H1 (cell line): ENCODE data around the gene FBXO8. TPM values are rescaled to one million over a fixed set of nuclear protein-coding genes. Genes with fewer than 3 reads are reported as not detected.
A peak's percentile ranks its signal among the peaks of the same experiment; 100 is the strongest.

Source experiments
- CTCF ChIA-PET: fragments of 300-600 bp; sonication (Branson Sonifier 250); formaldehyde crosslinking; loops from one replicate; lab custom pipeline; 2021; ENCODE audit not compliant: partially characterized antibody; lab: Charles Lee
- POLR2A ChIA-PET: fragments of 300-600 bp; sonication (Branson Sonifier 250); formaldehyde crosslinking; loops from one replicate; lab custom pipeline; 2021; ENCODE audit warnings: inconsistent platforms; ENCODE audit not compliant: partially characterized antibody; lab: Charles Lee
- DNase-seq, 2 experiments: peaks; one replicate each; pipeline versions ENCODE4 v3.0.0 to v3.0.0-alpha.2; 2010 to 2022; ENCODE audit warnings: low spot score in 2 of 2, low read depth in 1 of 2, mixed read lengths in 1 of 2
- FAIRE-seq: peaks from 2 replicates; lab custom pipeline; 2011; peaks lifted over from hg19 to GRCh38; lab: Jason Lieb, UNC
- H2AFZ ChIP-seq: 2 replicates; pipeline ENCODE4 v1.8.1; 2012; ENCODE audit warnings: low read length, inconsistent platforms
- H2AK5ac ChIP-seq: 2 replicates; pipeline ENCODE4 v1.6.1; 2013; ENCODE audit warnings: low read depth, low read length
- H2BK120ac ChIP-seq: replicated peaks from 2 replicates; pipeline ENCODE3; 2013; ENCODE audit warnings: low read depth, low read length, inconsistent platforms
- H2BK12ac ChIP-seq: 2 replicates; pipeline ENCODE4 v1.6.1; 2013; ENCODE audit warnings: low read depth, low read length
- H2BK15ac ChIP-seq: 2 replicates; pipeline ENCODE4 v1.6.1; 2013; ENCODE audit warnings: low read length
- H2BK20ac ChIP-seq: 2 replicates; pipeline ENCODE4 v1.6.1; 2013; ENCODE audit warnings: low read length
- H2BK5ac ChIP-seq: 2 replicates; pipeline ENCODE4 v1.6.1; 2013; ENCODE audit warnings: low read depth, low read length
- H3K14ac ChIP-seq: 2 replicates; pipeline ENCODE4 v1.6.1; 2013; ENCODE audit warnings: inconsistent platforms; ENCODE audit not compliant: insufficient read length
- H3K18ac ChIP-seq: 2 replicates; pipeline ENCODE4 v1.6.1; 2013; ENCODE audit warnings: low read length; ENCODE audit errors: extremely low read depth
- H3K23ac ChIP-seq: 2 replicates; pipeline ENCODE4 v1.6.1; 2013; ENCODE audit warnings: inconsistent platforms; ENCODE audit not compliant: insufficient read length
- H3K23me2 ChIP-seq: 2 replicates; pipeline ENCODE4 v1.6.1; 2013; ENCODE audit warnings: low read depth, low read length
- H3K27ac ChIP-seq: 2 replicates; pipeline ENCODE4 v1.6.1; 2011; ENCODE audit warnings: low read depth, low read length, inconsistent platforms
- H3K27me3 ChIP-seq, 4 experiments: replicated peaks in 1 of 4; 1 replicate in 1 of 4; 2 replicates in 3 of 4; pipeline versions ENCODE4 v1.6.1 to v1.8.1; 2011 to 2013; ENCODE audit warnings: low read length in 3 of 4, mild to moderate bottlenecking in 3 of 4, inconsistent platforms in 2 of 4, mixed read lengths in 2 of 4, moderate library complexity in 1 of 4; ENCODE audit not compliant: control insufficient read depth in 3 of 4, insufficient read depth in 3 of 4; ENCODE audit errors: extremely low read depth in 1 of 4
- H3K36me3 ChIP-seq, 4 experiments: 2 replicates each; pipeline versions ENCODE4 v1.6.1 to v1.8.1; 2011 to 2013; ENCODE audit warnings: mild to moderate bottlenecking in 4 of 4, low read length in 3 of 4, moderate library complexity in 2 of 4, control low read depth in 1 of 4, inconsistent platforms in 1 of 4; ENCODE audit not compliant: insufficient read depth in 4 of 4, control insufficient read depth in 2 of 4
- H3K4ac ChIP-seq: replicated peaks from 2 replicates; pipeline ENCODE3; 2013; ENCODE audit warnings: low read length, low read depth, mixed read lengths, inconsistent platforms; ENCODE audit not compliant: insufficient read length
- H3K4me1 ChIP-seq, 4 experiments: replicated peaks in 1 of 4; 1 replicate in 1 of 4; 2 replicates in 3 of 4; pipeline versions ENCODE4 v1.6.1 to v1.8.1; 2011 to 2013; ENCODE audit warnings: low read length in 3 of 4, inconsistent platforms in 2 of 4, mixed read lengths in 1 of 4; ENCODE audit not compliant: insufficient read depth in 4 of 4, control insufficient read depth in 3 of 4
- H3K4me2 ChIP-seq, 2 experiments: 2 replicates each; pipeline versions ENCODE4 v1.6.1 to v1.8.1; 2011 to 2013; ENCODE audit warnings: low read depth in 2 of 2, low read length in 2 of 2, control low read depth in 1 of 2, inconsistent platforms in 1 of 2, mild to moderate bottlenecking in 1 of 2; ENCODE audit not compliant: insufficient read depth in 1 of 2
- H3K4me3 ChIP-seq, 4 experiments: fragments of 200-600, 300-600 bp in 1 of 4; sonication (generic), shearing (Covaris generic), sonication (Bioruptor Twin) in 1 of 4; 2 replicates each; pipeline versions ENCODE4 v1.5.1 to v1.8.1; 2011 to 2016; ENCODE audit warnings: low read length in 4 of 4, low read depth in 3 of 4, control low read depth in 2 of 4, inconsistent platforms in 2 of 4, mild to moderate bottlenecking in 2 of 4, mixed read lengths in 1 of 4, moderate library complexity in 1 of 4; ENCODE audit not compliant: insufficient read depth in 2 of 4; ENCODE audit errors: extremely low read depth in 1 of 4
- H3K56ac ChIP-seq: replicated peaks from 2 replicates; pipeline ENCODE3; 2013; ENCODE audit warnings: low read depth, mild to moderate bottlenecking, mixed read lengths, low read length, inconsistent platforms; ENCODE audit not compliant: insufficient read length
- H3K79me1 ChIP-seq: 2 replicates; pipeline ENCODE4 v1.6.1; 2013; ENCODE audit warnings: low read depth, low read length, control low read depth
- H3K79me2 ChIP-seq, 2 experiments: 2 replicates each; pipeline versions ENCODE4 v1.6.1 to v1.8.1; 2012 to 2013; ENCODE audit warnings: low read length in 2 of 2, mild to moderate bottlenecking in 2 of 2, inconsistent platforms in 1 of 2; ENCODE audit not compliant: insufficient read depth in 2 of 2, control insufficient read depth in 1 of 2
- H3K9ac ChIP-seq, 4 experiments: replicated peaks in 1 of 4; 1 replicate in 1 of 4; 2 replicates in 3 of 4; pipeline versions ENCODE4 v1.6.1 to v1.8.1; 2011 to 2013; ENCODE audit warnings: low read depth in 3 of 4, low read length in 3 of 4, control low read depth in 2 of 4, mild to moderate bottlenecking in 2 of 4, moderate library complexity in 2 of 4, inconsistent platforms in 1 of 4; ENCODE audit errors: extremely low read depth in 1 of 4
- H3K9me3 ChIP-seq, 2 experiments: 2 replicates each; pipeline versions ENCODE4 v1.6.1 to v1.8.1; 2012 to 2013; ENCODE audit warnings: mild to moderate bottlenecking in 2 of 2, moderate library complexity in 2 of 2, control low read depth in 1 of 2, inconsistent platforms in 1 of 2, low read depth in 1 of 2, low read length in 1 of 2, mixed read lengths in 1 of 2; ENCODE audit not compliant: insufficient read depth in 2 of 2
- H4K20me1 ChIP-seq, 2 experiments: replicated peaks in 1 of 2; 2 replicates each; pipeline versions ENCODE3 to v1.8.1; 2011 to 2013; ENCODE audit warnings: inconsistent platforms in 2 of 2, low read length in 2 of 2, mild to moderate bottlenecking in 1 of 2; ENCODE audit not compliant: insufficient read depth in 2 of 2, control insufficient read depth in 1 of 2
- H4K5ac ChIP-seq: 2 replicates; pipeline ENCODE4 v1.6.1; 2013; ENCODE audit warnings: low read length, low read depth, mixed read lengths, inconsistent platforms; ENCODE audit not compliant: insufficient read length
- H4K8ac ChIP-seq: 2 replicates; pipeline ENCODE4 v1.8.0; 2013; ENCODE audit warnings: mild to moderate bottlenecking, moderate library complexity, low read length, inconsistent platforms; ENCODE audit not compliant: insufficient read depth; ENCODE audit errors: extremely low read depth
- H4K91ac ChIP-seq: replicated peaks from 2 replicates; pipeline ENCODE3; 2013; ENCODE audit warnings: low read length, mixed read lengths, inconsistent platforms; ENCODE audit not compliant: insufficient read length
- ASH2L ChIP-seq: fragments of 200-600, 300-600 bp; sonication (generic); IDR thresholded peaks from one replicate; pipeline ENCODE4 v1.7.1; 2017; ENCODE audit warnings: low read length
- CBX8 ChIP-seq: fragments of 300-800, 300-1000 bp; sonication (generic); IDR thresholded peaks from 2 replicates; pipeline ENCODE4 v1.7.1; 2016; ENCODE audit warnings: low read depth, low read length, borderline replicate concordance
- RNF2 ChIP-seq: fragments of 200-900, 300-1000 bp; sonication (generic); IDR thresholded peaks from 2 replicates; pipeline ENCODE4 v1.7.1; 2016; ENCODE audit warnings: borderline replicate concordance, low read depth, mild to moderate bottlenecking, antibody characterized with exemption, low read length; ENCODE audit not compliant: poor library complexity, severe bottlenecking; ENCODE audit errors: missing control alignments
- TEAD4 ChIP-seq: IDR thresholded peaks from 2 replicates; pipeline ENCODE4 v1.6.1; 2012; ENCODE audit warnings: low read depth, low read length, inconsistent platforms, mixed read lengths
- WGBS, 2 experiments: shearing (Covaris generic) in 1 of 2; methylation state at CpG; one replicate each; pipeline versions ENCODE4 v1.1.6 to v1.1.7; 2013 to 2015; ENCODE audit warnings: low lambda C conversion rate in 2 of 2, mixed read lengths in 2 of 2, inconsistent platforms in 1 of 2, low coverage in 1 of 2, missing lambda C conversion rate in 1 of 2; ENCODE audit not compliant: insufficient replicate concordance in 2 of 2, insufficient coverage in 1 of 2, insufficient read length in 1 of 2; ENCODE audit errors: extremely low coverage in 1 of 2, missing lambda C conversion rate in 1 of 2; 5-methylcytosine and 5-hydroxymethylcytosine counted together
- polyA plus RNA-seq, 7 experiments: library from polyadenylated mRNA; depleted of rRNA in 3 of 7; stranded (reverse) in 5 of 7; unstranded in 2 of 7; fragments of >200 nt in 5 of 7; fragments of 200-250 nt in 2 of 7; gene quantifications; 1 replicate in 5 of 7; 2 replicates in 1 of 7; 4 replicates in 1 of 7; pipeline versions ENCODE4 v1.2.1 to v1.2.3, GENCODE V29; 2011 to 2013; ENCODE audit warnings: missing spikeins in 2 of 7, mixed read lengths in 2 of 7
- total RNA-seq: library from RNA; stranded (reverse); fragmentation: NEBNext Ultra II Directional; extraction: Animal tissue kit (Norgen Biotek cat#: 25700); gene quantifications from 2 replicates; pipeline ENCODE4 v1.2.1, GENCODE V29; 2021

Gene FBXO8
- total and polyA plus RNA-seq, 2 of the 8 experiments (the other 6 are each of a cell fraction or from before 2014, with no cell fraction given) = 5.1 to 7.5 TPM

GRCh38 chr4:174216799-174217272, 66.6 kb downstream of the FBXO8 start:
- Histone ChIP-seq H3K23me2 (peaks cover 5% of the 10 kb centered on the region; the same call in 1 of the 2 replicates), H3K27me3 (peaks cover 60 to 84% (median 71%) of the 10 kb centered on the region in 4 experiments), H3K4me3 (peak overlapping the region in 1 of 4 experiments; percentile 55; a peak in 2 of 8 replicates), H4K91ac (no peak overlapping the region), H3K4ac (no peak overlapping the region), H2BK15ac (no peak overlapping the region), H3K4me1 (peaks cover 8 to 30% (median 23%) of the 10 kb centered on the region in 4 experiments), H2AK5ac (no peak overlapping the region), H4K20me1 (peaks cover 2 to 6% of the 10 kb centered on the region in 2 experiments)
- no peak for FAIRE-seq
- TF ChIP-seq CBX8 = no peak
- no peak for TF ChIP-seq TEAD4
- TF ChIP-seq RNF2 = peak; percentile 70
- TF ChIP-seq ASH2L = peak; percentile 7
- TF ChIP-seq, all 59 proteins: peak for 2
- Histone ChIP-seq H3K23ac (no peak overlapping the region), H2BK120ac (no peak overlapping the region), H2BK20ac (no peak overlapping the region), H3K79me2 (no peaks in the 10 kb centered on the region), H3K79me1 (no peaks in the 10 kb centered on the region), H3K27ac (no peak overlapping the region), H3K56ac (no peak overlapping the region), H4K8ac (no peak overlapping the region), H2BK12ac (no peak overlapping the region), H2AFZ (no peak overlapping the region), H3K4me2 (peak overlapping the region; percentile 68 to 80), H2BK5ac (no peak overlapping the region), H3K18ac (no peak overlapping the region), H3K36me3 (no peaks in the 10 kb centered on the region), H3K14ac (no peak overlapping the region), H3K9ac (no peak overlapping the region), H3K9me3 (no peaks in the 10 kb centered on the region), H4K5ac (no peak overlapping the region)
- POLR2A ChIA-PET = interaction anchor here (0.6 kb wide), 1 partner anchor 708 kb away, joined by 3 read pairs; no protein-coding TSS in a partner anchor
- no peak for DNase-seq
- CTCF ChIA-PET = interaction anchor here (0.6 to 1.2 kb wide), 3 partner anchors 189 to 481 kb away, joined by 3 to 4 read pairs (median 3); no protein-coding TSS in a partner anchor
- WGBS, 2 experiments = 15% methylated on average over 15 of the region's 15 CpGs; no CpG with 5 or more reads in 1 of the 2 experiments
